GM23338 (cell line): Measurements from ENCODE around the gene ZBTB5. TPM values are rescaled to one million over a fixed set of nuclear protein-coding genes. Genes with fewer than 3 reads are reported as not detected.

Experiments
- ATAC-seq: fragments of 200-7000 bp; cut with Tn5 transposase; 3 replicates; pipeline ENCODE4 v1.9.1; 2020
- DNase-seq: peaks from one replicate; pipeline ENCODE4 v3.0.0-alpha.2; 2015; ENCODE audit warnings: low spot score
- H2AFZ ChIP-seq: fragments of 200-600 bp; sonication (generic); 2 replicates; pipeline ENCODE4 v1.8.0; 2016; ENCODE audit warnings: antibody characterized with exemption, mild to moderate bottlenecking, moderate library complexity
- H3F3A ChIP-seq: fragments of 200-600 bp; sonication (generic); replicated peaks from 2 replicates; pipeline ENCODE4 v1.8.0; 2017; ENCODE audit warnings: antibody characterized with exemption, mixed run types, low read depth
- H3K27ac ChIP-seq: fragments of 200-600 bp; sonication (generic); 2 replicates; pipeline ENCODE4 v1.6.1; 2016; ENCODE audit warnings: low read depth
- H3K27me3 ChIP-seq: fragments of 200-600 bp; sonication (generic); 2 replicates; pipeline ENCODE4 v1.8.0; 2016; ENCODE audit warnings: mild to moderate bottlenecking, mixed run types, moderate library complexity; ENCODE audit not compliant: insufficient read depth
- H3K36me3 ChIP-seq: fragments of 200-600 bp; sonication (generic); 2 replicates; pipeline ENCODE4 v1.8.0; 2016; ENCODE audit warnings: mild to moderate bottlenecking; ENCODE audit not compliant: insufficient read depth
- H3K4me1 ChIP-seq: fragments of 200-600 bp; sonication (generic); 2 replicates; pipeline ENCODE4 v1.8.0; 2016; ENCODE audit warnings: mild to moderate bottlenecking, moderate library complexity; ENCODE audit not compliant: insufficient read depth
- H3K4me2 ChIP-seq: fragments of 200-600 bp; sonication (generic); 2 replicates; pipeline ENCODE4 v1.7.1; 2017; ENCODE audit warnings: mixed run types
- H3K4me3 ChIP-seq: fragments of 200-600 bp; sonication (generic); 2 replicates; pipeline ENCODE4 v1.6.1; 2016; ENCODE audit warnings: mixed run types
- H3K79me2 ChIP-seq: fragments of 200-600 bp; sonication (generic); replicated peaks from 2 replicates; pipeline ENCODE4 v1.8.0; 2017; ENCODE audit warnings: mild to moderate bottlenecking; ENCODE audit not compliant: insufficient read depth
- H3K9me2 ChIP-seq: fragments of 200-600 bp; sonication (generic); 2 replicates; pipeline ENCODE4 v1.8.0; 2017; ENCODE audit not compliant: insufficient read depth
- H4K20me1 ChIP-seq: fragments of 200-600 bp; sonication (generic); replicated peaks from 2 replicates; pipeline ENCODE4 v1.8.0; 2017; ENCODE audit warnings: mild to moderate bottlenecking; ENCODE audit not compliant: insufficient read depth
- H3K27ac Mint-ChIP-seq: 2 replicates; pipeline ENCODE4 v1.8.0; 2020; ENCODE audit warnings: inconsistent platforms, mild to moderate bottlenecking, moderate library complexity, mixed read lengths
- H3K27me3 Mint-ChIP-seq: 3 replicates; pipeline ENCODE4 v1.8.0; 2022; ENCODE audit warnings: low read depth, mild to moderate bottlenecking, moderate library complexity, mixed read lengths, inconsistent platforms; ENCODE audit not compliant: insufficient read depth, poor library complexity
- H3K36me3 Mint-ChIP-seq: 3 replicates; pipeline ENCODE4 v1.8.0; 2021; ENCODE audit warnings: low read depth, mild to moderate bottlenecking, inconsistent platforms, moderate library complexity, mixed read lengths
- H3K4me1 Mint-ChIP-seq: 3 replicates; pipeline ENCODE4 v1.8.0; 2020; ENCODE audit warnings: mild to moderate bottlenecking, inconsistent platforms, mixed read lengths
- H3K4me3 Mint-ChIP-seq: 3 replicates; pipeline ENCODE4 v1.8.0; 2021; ENCODE audit warnings: moderate library complexity, mild to moderate bottlenecking, inconsistent platforms, mixed read lengths
- H3K9me3 Mint-ChIP-seq: 3 replicates; pipeline ENCODE4 v1.8.0; 2020; ENCODE audit warnings: moderate library complexity, mild to moderate bottlenecking, inconsistent platforms, mixed read lengths
- CREB1 ChIP-seq: fragments of 250-450 bp; sonication (Bioruptor Pico); IDR thresholded peaks from 2 replicates; pipeline ENCODE4 v1.5.0; 2020; ENCODE audit warnings: low read depth, mild to moderate bottlenecking, moderate library complexity
- CTCF ChIP-seq, 2 experiments: fragments of 200-600 bp in 1 of 2; sonication (generic) in 1 of 2; conservative IDR thresholded peaks; 2 replicates each; pipeline versions ENCODE4 v1.5.1 to v1.6.1; 2016 to 2017; ENCODE audit warnings: antibody characterized with exemption in 2 of 2, low read depth in 2 of 2, mild to moderate bottlenecking in 2 of 2, moderate library complexity in 1 of 2
- ETS1 ChIP-seq: IDR thresholded peaks from 2 replicates; pipeline ENCODE4 v1.6.1; 2016; ENCODE audit warnings: antibody characterized with exemption
- JUNB ChIP-seq: IDR thresholded peaks from one replicate; pipeline ENCODE4 v1.6.1; 2016; ENCODE audit warnings: antibody characterized with exemption; ENCODE audit not compliant: unreplicated experiment
- NANOG ChIP-seq: IDR thresholded peaks from 2 replicates; pipeline ENCODE4 v1.6.1; 2016; ENCODE audit warnings: antibody characterized with exemption, borderline replicate concordance
- REST ChIP-seq: IDR thresholded peaks from one replicate; pipeline ENCODE4 v1.6.1; 2018; ENCODE audit warnings: antibody characterized with exemption; ENCODE audit not compliant: unreplicated experiment
- STAT1 ChIP-seq: IDR thresholded peaks from one replicate; pipeline ENCODE4 v1.6.1; 2016; ENCODE audit warnings: antibody characterized with exemption; ENCODE audit not compliant: unreplicated experiment
- ZNF114 ChIP-seq: fragments of 250-450 bp; sonication (Bioruptor Pico); IDR thresholded peaks from 2 replicates; pipeline ENCODE4 v1.5.0; 2020; ENCODE audit warnings: mild to moderate bottlenecking, moderate library complexity
- ZNF331 ChIP-seq: fragments of 250-450 bp; sonication (Bioruptor Pico); IDR thresholded peaks from 2 replicates; pipeline ENCODE4 v1.5.0; 2020; ENCODE audit warnings: low read depth, mild to moderate bottlenecking, moderate library complexity
- polyA plus RNA-seq: library from polyadenylated mRNA; unstranded; fragments of >200 nt; fragmentation: Nextera tagmentation; extraction: Ambion mirVana; gene quantifications from 2 replicates; pipeline ENCODE4 v1.2.1, GENCODE V29; 2016
- total RNA-seq: library from RNA; depleted of rRNA; stranded (reverse); fragments of >200 nt; shearing (Covaris generic); gene quantifications from 2 replicates; pipeline ENCODE4 v1.2.3, GENCODE V29; 2014

Gene ZBTB5
- total and polyA plus RNA-seq, 2 experiments from 2014 or later = 2.8 to 19.5 TPM

- Histone ChIP-seq H3K27me3 (no peaks in the 10 kb centered on the region), H3F3A (no peaks in the 10 kb centered on the region), H3K9me2 (no peaks in the 10 kb centered on the region), H3K4me1 (no peaks in the 10 kb centered on the region), H2AFZ (no peak overlapping the region), H4K20me1 (peaks cover 17% of the 10 kb centered on the region), H3K27ac (no peak overlapping the region), H3K36me3 (peaks cover 17% of the 10 kb centered on the region; the same call in 1 of the 2 replicates), H3K4me3 (no peak overlapping the region), H3K4me2 (no peak overlapping the region), H3K79me2 (no peaks in the 10 kb centered on the region)
- Mint-ChIP-seq H3K9me3 (no peaks in the 10 kb centered on the region), H3K27ac (no peak overlapping the region), H3K27me3 (peaks cover 7% of the 10 kb centered on the region), H3K36me3 (peaks cover 26% of the 10 kb centered on the region), H3K4me1 (no peaks in the 10 kb centered on the region; the same call in 2 of the 3 replicates), H3K4me3 (no peak overlapping the region)
- no peak for ATAC-seq
- no peak for TF ChIP-seq ETS1
- no peak for TF ChIP-seq ZNF114
- no peak for TF ChIP-seq STAT1
- DNase-seq = no peak
Measured at GRCh38 chr9:37507566-37508134, 42.4 kb upstream of the ZBTB5 start.

- Histone ChIP-seq H3K79me2 (0 out of 2 replicates have a peak, but pooled peaks cover 3% of the 10 kb centered on the region), H2AFZ (no peak overlapping the region), H3K27me3 (no peaks in the 10 kb centered on the region), H4K20me1 (peaks cover 21% of the 10 kb centered on the region), H3K4me1 (no peaks in the 10 kb centered on the region), H3F3A (0 out of 2 replicates have a peak, but pooled peaks cover 4% of the 10 kb centered on the region), H3K4me2 (no peak overlapping the region), H3K27ac (no peak overlapping the region), H3K4me3 (no peak overlapping the region), H3K9me2 (no peaks in the 10 kb centered on the region), H3K36me3 (peaks cover 35% of the 10 kb centered on the region)
- Mint-ChIP-seq H3K27ac (no peak overlapping the region), H3K4me3 (no peak overlapping the region), H3K27me3 (peaks cover 2% of the 10 kb centered on the region), H3K9me3 (no peaks in the 10 kb centered on the region), H3K4me1 (no peaks in the 10 kb centered on the region), H3K36me3 (peaks cover 53% of the 10 kb centered on the region)
- ATAC-seq (no peak), DNase-seq (no peak)
- TF ChIP-seq CTCF (conservative IDR thresholded peaks at IDR 0.05; ENCODE audit: low read depth in 2 of 2) = no peak
- no peak for TF ChIP-seq JUNB
- TF ChIP-seq REST = no peak
- no peak for TF ChIP-seq ZNF331 (CRISPR knock-in tag)
- TF ChIP-seq CREB1 (CRISPR knock-in tag) = no peak
- TF ChIP-seq NANOG = no peak
Measured at GRCh38 chr9:37504605-37505004, 39.4 kb upstream of the ZBTB5 start.
